GM21447 (cell line): ENCODE data around the gene PARP3.
"Not testable (repeated sequence)": the region's sequence is repeated elsewhere in the genome, so short reads cannot be mapped to it uniquely, and the experiment has no call there.

Experiments used
- ATAC-seq: cut with Tn5 transposase; IDR thresholded peaks from one replicate; pipeline ENCODE4 v1.9.1; 2021; ENCODE audit not compliant: unreplicated experiment

The PARP3 gene

DNA sequence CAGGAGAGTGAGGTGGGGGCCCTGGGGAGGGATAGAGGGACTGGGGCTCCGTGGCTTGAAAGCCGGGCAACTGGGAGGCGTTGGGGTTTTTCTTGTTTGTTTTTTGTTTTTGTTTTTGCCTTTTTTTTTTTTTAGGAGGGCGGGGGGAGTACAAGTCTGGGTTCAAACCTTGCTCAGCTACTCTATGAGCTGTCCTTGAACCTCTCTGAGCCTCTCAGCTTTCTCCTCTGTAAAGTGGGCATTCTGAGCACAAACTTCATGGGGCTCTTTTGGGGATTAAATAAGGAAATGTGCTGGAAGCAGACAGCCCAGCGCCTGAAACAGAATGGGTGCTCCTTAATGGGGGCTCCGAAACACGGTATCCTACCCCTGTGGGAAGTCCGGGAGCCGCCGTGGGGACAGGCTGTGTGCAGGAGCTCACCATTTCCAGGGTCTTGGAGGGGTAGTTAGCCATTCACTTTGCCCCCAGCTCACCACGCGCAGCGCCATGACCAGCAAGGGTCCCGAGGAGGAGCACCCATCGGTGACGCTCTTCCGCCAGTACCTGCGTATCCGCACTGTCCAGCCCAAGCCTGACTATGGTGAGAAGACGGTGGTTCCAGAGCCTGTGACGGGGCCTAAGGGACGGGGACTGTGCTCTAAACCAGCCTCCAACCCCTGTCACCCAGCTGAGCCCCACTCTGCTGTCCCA lies 41.6 kb downstream of the PARP3 start:
- no peak for ATAC-seq

DNA sequence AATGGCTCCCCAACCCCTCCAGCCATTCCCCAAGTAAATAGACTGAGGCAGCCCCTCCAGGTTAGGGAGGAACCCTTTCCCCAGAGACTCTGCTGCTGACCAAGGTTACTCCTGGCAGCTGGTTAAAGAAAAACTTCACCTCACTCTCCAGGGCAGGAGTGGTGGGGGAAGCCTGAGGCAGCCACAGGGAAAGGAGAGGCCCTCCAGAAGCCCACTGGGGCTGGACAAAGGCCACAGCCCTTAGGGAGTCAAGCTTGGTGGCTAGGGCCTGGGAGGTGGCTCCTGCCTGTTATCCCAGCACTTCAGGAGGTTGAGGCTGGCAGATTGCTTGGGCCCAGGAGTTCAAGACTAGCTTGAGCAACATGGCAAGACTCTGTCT lies 42.1 kb downstream of the PARP3 start:
- ATAC-seq = no peak

DNA sequence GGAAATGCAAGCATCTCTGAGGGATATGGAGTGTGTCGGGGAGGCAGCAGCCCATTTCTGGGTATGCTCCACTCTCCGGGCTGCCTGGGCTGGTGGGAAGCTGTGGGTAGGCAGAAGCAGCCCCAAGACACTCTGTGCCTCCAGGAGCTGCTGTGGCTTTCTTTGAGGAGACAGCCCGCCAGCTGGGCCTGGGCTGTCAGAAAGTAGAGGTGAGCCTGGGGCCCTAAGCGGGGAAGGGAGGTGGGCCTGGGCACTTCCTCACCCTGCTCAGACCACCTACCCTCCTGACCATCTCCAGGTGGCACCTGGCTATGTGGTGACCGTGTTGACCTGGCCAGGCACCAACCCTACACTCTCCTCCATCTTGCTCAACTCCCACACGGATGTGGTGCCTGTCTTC lies 42.9 kb downstream of the PARP3 start:
- ATAC-seq = no peak

DNA sequence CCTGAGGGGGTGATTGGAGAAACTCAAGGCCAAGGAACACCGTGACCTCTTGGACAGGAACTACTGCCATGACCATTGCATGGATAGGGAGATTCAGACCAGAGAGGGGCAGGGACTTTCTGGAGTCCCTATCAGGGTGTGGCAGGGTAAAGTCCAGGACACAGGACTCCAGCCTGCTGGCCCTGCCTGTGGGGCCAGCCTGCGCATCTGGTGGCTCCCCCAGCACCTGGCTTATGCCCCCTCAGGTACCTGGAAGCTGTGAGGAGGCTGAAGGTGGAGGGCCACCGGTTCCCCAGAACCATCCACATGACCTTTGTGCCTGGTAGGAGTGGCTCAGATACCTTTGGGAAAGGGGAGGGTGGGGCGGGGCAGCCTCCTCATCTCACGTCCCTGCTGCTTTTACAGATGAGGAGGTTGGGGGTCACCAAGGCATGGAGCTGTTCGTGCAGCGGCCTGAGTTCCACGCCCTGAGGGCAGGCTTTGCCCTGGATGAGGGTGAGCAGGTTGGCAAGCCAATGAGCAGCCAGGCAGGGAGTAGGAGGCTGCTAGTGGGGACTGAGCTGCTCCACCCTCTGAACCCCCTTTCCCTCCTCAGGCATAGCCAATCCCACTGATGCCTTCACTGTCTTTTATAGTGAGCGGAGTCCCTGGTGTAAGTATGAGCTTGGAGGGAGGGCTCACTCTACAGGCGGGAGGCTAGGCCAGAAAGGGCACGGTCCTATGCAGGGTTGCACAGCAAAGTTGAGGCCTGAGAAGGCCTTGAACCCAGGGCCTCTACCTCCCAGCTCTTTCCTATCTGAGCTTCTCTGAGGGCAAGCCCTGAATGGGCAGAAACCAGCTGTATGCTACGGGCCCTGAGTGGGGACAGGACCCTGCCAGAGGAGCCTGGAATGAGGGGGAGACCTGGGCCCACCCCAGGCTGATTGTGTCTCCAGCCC lies 44.1 kb downstream of the PARP3 start:
- no peak for ATAC-seq

DNA sequence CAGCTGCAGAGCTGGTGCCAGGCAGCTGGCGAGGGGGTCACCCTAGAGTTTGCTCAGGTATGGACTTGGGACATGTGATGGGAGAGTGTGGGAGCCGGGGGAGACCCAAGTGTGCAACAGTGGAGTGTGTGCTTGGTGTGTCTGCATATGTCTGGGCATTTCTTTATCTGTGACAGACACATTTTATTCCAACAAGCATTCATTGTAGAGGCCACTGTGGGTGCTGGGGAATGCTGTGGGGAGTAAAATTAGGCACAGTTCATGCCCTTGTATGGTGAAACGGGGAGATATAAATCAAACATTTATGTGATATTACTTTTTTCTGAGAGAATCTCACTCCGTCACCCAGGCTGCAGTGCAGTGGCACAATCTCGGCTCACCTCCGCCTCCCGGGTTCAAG lies 45.4 kb downstream of the PARP3 start:
- ATAC-seq = no peak

DNA sequence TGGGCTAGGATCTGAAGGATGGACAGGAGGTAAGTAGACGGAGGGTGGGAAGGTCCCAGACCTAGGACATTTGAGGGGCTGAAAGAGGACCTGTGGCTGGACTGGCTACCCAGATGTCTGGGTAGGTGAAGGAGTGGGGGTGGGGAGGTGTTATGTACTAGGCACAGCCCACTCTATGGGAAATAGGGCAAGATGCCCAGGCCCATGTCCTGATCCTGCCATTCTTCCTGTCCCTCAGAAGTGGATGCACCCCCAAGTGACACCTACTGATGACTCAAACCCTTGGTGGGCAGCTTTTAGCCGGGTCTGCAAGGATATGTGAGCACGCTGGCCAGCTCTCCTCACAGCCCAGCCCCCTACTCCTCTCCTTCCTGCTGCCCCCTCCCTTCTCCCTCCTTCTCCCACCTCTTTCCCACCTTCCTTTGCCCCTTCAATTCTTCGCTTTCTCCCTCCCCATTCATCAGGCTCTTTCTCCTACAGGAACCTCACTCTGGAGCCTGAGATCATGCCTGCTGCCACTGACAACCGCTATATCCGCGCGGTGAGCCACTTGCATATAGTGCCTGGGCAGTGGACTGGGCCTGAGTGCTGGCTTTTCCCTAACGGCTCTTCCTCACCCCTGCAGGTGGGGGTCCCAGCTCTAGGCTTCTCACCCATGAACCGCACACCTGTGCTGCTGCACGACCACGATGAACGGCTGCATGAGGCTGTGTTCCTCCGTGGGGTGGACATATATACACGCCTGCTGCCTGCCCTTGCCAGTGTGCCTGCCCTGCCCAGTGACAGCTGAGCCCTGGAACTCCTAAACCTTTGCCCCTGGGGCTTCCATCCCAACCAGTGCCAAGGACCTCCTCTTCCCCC lies 46.4 kb downstream of the PARP3 start:
- ATAC-seq = no peak

DNA sequence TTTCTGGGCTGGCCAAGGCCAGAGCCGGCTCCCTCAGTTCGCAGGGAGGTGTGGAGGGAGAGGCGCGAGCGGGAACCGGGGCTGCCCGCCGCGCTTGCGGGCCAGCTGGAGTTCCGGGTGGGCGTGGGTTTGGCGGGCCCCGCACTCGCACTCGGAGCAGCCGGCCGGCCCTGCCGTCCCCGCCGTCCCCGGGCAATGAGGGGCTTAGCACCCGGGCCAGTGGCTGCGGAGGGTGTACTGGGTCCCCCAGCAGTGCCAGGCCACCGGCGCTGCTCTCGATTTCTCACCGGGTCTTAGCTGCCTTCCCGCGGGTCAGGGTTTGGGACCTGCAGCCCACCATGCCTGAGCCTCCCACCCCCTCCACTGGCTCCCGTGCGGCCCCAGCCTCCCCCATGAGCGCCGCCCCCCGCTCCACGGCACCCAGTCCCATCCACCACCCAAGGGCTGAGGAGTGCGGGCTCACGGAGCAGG lies 48.4 kb downstream of the PARP3 start:
- ATAC-seq = not testable (repeated sequence)

DNA sequence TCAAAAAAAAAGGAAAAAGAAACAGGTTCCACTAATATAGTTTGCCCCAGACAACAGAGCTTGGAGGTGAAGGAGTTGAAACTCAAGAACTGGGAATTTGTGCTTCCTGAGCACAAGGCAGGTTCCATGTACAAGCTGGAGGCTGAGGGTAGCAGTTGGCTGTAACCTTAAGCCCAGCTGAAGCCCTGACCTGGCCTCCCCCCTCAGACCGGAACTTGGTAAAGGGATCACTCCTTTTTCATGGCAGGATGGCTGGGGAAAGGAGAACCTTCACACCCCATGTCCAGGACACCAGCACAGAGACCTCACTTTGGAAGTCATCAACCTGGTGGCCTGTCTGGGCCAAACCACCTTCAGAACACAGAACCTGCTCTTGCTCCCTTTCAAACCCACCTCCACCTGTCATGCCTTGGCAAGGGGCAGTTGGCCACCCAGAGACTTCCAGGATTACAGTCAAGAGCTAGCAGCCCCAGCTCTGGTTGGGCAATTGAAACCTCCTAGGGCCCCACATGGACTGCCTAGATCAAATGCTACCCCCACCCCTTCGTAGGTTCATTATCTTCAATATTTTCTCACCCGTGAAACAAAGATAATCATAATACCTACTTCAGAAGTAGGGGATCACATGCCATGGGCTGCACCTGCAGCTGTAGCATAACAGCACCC lies 50.0 kb downstream of the PARP3 start:
- no peak for ATAC-seq

DNA sequence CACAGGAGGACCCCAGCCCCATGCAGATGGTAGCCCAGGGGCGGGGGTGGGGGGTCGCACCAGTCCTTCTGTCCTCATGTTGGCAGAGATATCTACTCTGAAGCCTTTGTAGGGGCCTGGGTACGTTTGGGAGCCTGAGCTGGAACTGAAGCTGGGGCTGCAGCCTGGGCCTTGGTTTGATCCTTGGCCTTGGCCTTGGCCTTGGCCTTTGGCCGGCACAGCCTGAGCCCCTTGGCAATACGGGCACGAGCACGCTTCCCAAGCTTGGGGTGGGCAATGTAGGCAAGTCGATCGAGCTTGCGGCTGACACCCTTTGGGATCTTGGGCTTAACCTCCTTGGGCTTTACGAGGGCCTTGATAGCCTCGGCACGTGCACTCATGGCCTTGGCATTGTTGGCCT lies 51.5 kb downstream of the PARP3 start:
- not testable (repeated sequence) for ATAC-seq

DNA sequence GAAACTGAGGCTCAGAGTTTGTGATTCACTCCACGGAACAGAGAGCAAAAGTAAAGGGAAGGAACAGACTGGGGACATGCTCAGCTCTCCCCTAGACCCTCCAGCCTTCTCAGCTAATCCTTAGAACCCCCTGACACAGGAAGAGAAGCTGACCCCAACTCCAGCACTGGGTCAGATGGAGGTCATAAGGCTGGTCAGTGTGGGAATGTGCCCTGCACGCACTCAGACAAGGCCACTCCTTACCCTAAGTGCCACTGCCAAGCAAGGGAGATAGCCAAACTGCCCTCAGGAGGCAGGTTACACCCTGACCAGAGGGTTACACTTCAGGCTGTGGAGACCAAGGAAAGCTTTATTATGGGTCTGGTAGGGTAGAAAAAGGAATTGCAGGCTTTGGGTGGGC lies 52.4 kb downstream of the PARP3 start:
- no peak for ATAC-seq

DNA sequence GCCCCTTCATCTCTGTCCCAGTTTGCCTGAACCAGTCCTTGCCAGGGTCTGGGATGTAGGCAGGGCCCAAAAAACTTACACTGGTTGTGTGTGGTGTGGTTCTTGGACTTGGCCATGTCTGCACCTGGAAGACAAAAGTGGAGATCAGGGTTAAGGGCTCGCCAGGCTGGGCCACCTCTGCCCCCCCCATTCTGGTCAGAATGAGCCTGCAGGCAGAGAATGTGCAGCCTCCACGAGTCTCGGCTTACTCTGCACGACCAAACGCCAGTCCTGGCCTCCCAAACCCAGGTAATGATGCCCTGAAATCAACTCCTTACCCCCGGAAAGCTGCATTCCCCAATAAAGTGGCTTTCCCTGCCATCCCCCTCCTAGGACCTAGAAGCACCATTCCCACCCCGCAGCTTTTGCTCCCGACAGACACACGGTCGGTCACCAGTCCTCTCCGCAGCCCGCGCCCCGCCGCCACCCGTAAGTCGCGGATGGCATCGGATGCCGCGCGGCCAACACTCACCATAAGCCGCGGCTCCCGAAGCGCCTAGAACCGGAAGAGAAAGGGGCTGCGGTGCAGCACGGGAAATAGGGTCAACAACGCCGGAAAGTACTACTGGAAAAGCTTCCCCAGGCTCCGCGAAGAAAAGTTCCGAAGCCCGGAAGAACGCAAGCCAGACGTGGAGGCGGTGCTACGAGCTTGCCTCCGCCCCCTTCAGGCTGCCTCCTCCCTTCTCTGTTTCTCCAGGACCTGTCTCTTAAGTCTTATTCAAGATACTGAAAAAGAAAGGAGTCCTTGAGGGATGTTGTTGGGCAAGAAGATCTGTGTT lies 53.4 kb downstream of the PARP3 start, which contains the start of gene RPL29:
Gene RPL29, minus strand, starts transcription at position 550 of the 818 bp plus-strand sequence. Its CDS starts 434 bp downstream, at position 116.
- peak; percentile 88 for ATAC-seq

DNA sequence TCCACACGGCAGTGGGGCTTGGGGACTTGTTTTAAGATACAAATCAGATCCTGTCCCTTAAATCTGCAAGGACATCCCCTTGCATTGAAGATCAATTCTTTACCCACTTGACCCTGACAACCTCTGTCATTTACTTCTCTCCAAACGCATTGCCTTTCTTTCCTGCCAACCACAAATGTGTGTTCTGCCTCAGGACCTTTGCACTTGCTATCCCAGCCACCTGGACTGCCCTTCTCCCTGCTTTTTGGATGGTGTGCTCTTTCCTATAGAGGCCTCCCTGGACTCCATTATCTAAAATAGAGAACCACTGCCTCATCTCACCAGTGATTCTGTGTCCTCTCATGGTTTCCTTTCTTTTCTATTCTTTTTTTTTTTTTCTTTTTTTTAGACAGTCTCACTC lies 55.0 kb downstream of the PARP3 start:
- ATAC-seq = no peak

DNA sequence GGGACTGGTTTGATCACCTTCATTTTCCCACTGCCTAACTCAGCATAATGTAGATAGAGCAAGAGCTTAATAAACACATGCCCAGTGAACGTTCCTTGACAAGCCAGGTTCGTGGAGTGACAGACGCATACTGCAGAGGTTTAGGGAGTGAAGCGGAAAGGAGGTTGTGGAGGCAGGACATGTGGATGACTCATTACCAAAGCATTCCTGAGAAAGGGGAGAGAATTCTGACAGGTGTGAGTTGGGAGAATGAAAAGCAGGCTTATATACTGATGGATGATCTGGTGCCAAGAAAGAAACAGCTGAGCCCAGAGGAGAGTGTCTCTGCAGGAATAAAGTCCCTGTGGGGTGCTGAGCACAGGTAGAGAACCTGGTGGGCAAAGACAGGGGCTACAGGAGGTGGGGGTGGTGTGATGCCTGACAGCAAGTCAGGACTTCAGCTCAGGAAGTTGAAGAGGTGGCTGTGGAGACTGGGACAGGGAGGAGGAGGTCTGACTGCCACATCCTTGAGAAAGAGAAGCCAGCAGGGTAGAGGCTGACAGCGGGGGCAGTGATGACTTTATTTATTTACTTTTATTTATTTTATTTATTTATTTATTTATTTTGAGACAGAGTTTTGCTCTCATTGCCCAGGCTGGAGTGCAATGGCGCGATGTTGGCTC lies 55.9 kb downstream of the PARP3 start:
- ATAC-seq = no peak
